GM12874 (cell line): ENCODE measurements around the gene EIF1AD.

Experiments
- TF ChIP-seq, protein P1 (sequence below): IDR thresholded peaks from 2 replicates; pipeline ENCODE4 v1.5.1; 2011; ENCODE audit warnings: low read depth, mild to moderate bottlenecking, control low read depth, low read length, moderate library complexity; ENCODE audit not compliant: insufficient read depth

The EIF1AD gene

DNA sequence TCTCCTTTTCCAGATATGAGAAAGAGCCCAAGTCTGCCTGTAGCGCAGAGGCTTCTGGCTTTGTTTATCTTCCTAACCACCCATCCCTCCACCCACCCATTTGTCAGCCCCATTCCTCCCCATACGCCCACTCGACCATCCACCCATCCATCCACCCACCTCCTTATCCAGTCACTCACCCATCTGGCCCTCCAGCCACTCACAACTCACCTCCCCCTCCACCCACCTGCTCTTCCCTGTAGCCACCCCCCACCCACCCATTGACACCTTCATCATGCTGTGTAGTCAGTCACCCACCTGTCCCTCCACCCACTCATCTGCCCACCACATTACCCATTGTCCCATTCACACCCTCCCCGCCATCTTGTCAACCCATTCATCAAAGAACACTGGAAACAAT is 15.4 kb upstream of the EIF1AD start:
- TF ChIP-seq, protein P1, sequence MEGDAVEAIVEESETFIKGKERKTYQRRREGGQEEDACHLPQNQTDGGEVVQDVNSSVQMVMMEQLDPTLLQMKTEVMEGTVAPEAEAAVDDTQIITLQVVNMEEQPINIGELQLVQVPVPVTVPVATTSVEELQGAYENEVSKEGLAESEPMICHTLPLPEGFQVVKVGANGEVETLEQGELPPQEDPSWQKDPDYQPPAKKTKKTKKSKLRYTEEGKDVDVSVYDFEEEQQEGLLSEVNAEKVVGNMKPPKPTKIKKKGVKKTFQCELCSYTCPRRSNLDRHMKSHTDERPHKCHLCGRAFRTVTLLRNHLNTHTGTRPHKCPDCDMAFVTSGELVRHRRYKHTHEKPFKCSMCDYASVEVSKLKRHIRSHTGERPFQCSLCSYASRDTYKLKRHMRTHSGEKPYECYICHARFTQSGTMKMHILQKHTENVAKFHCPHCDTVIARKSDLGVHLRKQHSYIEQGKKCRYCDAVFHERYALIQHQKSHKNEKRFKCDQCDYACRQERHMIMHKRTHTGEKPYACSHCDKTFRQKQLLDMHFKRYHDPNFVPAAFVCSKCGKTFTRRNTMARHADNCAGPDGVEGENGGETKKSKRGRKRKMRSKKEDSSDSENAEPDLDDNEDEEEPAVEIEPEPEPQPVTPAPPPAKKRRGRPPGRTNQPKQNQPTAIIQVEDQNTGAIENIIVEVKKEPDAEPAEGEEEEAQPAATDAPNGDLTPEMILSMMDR, result no peak

DNA sequence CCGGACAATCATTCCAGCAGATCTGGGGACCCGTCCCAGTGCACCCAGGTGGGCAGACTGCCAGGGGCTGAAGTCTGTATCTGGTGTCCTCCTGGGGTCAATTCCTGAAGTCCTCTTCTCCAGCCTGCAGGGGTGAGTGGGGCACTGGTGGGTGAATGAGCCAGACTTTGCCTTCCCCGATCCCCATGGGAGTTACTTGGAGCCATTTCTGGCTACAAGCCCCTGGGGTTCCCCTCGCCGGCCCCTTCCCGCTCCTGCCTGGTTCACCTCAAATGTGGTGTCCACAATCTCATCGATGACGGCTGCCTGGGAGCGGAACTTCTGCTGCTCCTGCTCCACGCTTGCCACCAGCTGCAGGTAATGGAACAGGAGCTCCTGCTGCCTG is 14.8 kb upstream of the EIF1AD start:
- TF ChIP-seq, protein P1, result no peak

DNA sequence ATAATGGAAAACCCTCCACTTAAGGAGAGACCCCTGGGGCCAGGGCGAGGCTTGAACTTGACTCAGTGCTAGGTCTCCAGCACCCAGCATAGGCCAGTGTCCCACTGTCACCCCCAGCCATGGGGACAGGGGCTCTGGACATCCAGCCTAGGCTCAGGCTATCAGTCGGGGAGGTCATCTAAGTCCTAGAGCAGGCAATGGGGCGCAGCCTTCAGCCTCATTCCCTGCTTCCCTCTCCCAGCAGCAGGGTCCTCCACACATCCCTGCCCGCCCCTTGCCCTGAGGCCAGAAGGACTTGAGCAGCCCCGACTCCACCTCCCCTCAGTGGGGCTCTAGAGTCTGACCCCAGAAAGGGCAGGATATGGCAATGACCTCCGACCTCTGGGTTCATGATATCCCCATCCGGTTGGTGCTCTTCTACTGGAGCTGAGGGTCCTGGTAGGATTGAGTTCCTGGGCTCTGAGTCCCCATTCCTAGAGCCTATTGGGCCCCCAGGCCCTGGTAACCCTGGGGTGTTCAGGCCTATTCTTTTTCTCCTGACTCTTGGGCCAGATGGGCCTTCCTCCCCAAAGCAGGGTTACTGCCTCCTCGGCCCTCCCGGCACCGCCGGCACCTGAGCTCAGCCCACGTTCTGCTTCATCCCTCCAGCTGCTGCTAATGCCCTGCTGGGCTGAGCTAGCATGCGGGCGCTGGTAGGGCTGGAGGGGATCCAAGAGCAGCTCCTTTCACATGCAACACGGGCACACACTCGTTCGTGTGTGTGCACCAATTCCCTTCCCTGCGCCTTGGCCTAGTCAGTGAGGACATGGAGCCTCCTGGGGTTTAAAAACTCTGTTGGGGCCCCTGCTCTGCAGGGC is 14.2 kb upstream of the EIF1AD start:
- TF ChIP-seq, protein P1, result no peak

- TF ChIP-seq, protein P1, result no peak
These were observed 13.5 kb upstream of the EIF1AD start for GRCh38 chr11:66015454-66015881.

- TF ChIP-seq, protein P1, result no peak
These were observed 13.0 kb upstream of the EIF1AD start for GRCh38 chr11:66014804-66015453.

DNA sequence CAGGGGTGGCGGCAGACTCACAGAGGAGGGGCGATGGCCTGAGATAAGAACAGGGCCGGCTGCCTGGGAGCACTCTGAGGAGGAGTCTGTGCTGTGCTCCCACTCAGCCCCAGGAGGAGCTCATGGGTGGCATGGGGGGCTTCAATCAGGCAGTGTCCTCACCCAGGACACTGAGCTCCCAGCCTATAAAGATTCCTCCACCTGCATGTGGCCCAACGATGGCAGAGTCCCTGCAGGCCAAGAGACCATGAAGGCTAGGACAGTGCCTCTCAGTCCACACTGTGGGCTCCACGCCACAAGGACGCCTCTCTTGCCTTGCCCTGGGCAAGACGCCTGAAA is 11.8 kb upstream of the EIF1AD start:
- TF ChIP-seq, protein P1, result no peak

DNA sequence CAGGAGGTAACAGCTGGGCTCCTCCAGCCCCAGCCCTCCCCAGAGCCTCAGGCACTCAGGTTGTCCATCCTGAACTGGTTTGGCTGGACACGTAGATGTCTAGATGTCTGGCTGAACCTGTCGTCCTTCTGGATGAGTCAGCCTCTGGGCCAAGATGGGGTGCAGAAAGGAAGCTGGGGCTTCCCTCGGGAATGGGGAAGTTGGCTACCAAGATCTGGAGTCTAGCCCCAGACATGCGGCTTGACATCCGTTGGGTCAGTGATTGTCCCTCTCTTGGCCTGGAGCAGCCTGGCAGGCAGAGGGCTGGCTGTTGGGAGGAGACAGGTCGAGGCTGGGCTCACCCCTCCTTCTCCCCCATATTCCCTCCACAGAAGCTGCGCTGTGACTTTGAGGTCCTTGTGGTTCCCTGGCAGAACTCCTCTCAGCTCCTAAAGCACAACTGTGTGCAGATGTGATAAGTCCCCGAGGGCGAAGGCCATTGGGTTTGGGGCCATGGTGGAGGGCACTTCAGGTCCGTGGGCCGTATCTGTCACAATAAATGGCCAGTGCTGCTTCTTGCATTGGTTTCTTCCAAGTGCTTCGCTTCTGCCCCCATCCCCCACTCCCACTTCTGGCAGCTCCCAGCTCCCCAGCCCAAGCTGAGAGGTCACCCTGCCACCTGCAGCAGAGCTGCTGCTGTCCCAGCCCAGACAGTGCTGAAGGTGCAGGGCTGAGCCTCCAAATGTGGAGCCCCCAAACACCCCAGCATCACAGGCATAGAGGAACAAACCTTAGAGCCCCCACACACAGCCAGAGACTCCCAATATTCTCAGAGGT is 11.2 kb upstream of the EIF1AD start:
- TF ChIP-seq, protein P1, result no peak
